ENCODE results near the gene STOML1. TPM values are rescaled to one million over a fixed set of nuclear protein-coding genes. Genes with fewer than 3 reads are reported as not detected.

The STOML1 gene
- total RNA-seq, 1 experiment from 2014 or later: 6.9 TPM

- ChIA-PET POLR2A (no interaction called here), CTCF (interaction anchor here (1.5 kb wide), 1 partner anchor 17 kb away, joined by 8 read pairs; no protein-coding TSS in a partner anchor)
- no peaks in the 10 kb centered on the region for H3K27me3 ChIP-seq (ENCODE audit: control insufficient read depth, insufficient read depth, low read length)
- in situ Hi-C loops (cut with HindIII; ENCODE audit: low pct_unique_long_range_greater_than_20kb, low sequenced_read_pairs): no loop called here
- no peaks in the 10 kb centered on the region for H3K9me3 ChIP-seq (ENCODE audit: control insufficient read depth, insufficient read depth, low read depth, low read length)
- H3K4me3 ChIP-seq (ENCODE audit: low read depth in 2 of 2, low read length in 2 of 2): no peak overlapping the region
- H3K27ac ChIP-seq (ENCODE audit: low read length): no peak overlapping the region
- intact Hi-C loops (cut with micrococcal nuclease; ENCODE audit: unreplicated experiment): no loop called here
- H3K36me3 ChIP-seq (ENCODE audit: control insufficient read depth, insufficient read depth, low read length): no peaks in the 10 kb centered on the region
- ATAC-seq (no peak), DNase-seq (ENCODE audit: low read depth, low spot score) (no peak)
- TF ChIP-seq TCF7L2 (IDR thresholded peaks at IDR 0.05; ENCODE audit: low read depth, low read length) (no peak), CTCF (IDR thresholded peaks at IDR 0.05) (no peak), POLR2AphosphoS5 (IDR thresholded peaks at IDR 0.05; ENCODE audit: low read depth, low read length) (no peak), REST (IDR thresholded peaks at IDR 0.05; ENCODE audit: insufficient read depth in 1 of 2, low read depth in 2 of 2, low read length in 1 of 2) (no peak), SIN3A (IDR thresholded peaks at IDR 0.05; ENCODE audit: borderline replicate concordance, insufficient read depth, low read depth, low read length) (no peak)
- peaks cover 23% of the 10 kb centered on the region for H3K4me1 ChIP-seq (ENCODE audit: control insufficient read depth, insufficient read depth, low read length)
- BruUV-seq (replicated peaks): no TSS peak
Observed at GRCh38 chr15:73990250-73991005, 1.7 kb downstream of the STOML1 start.

GRCh38 chr15:73989001-73989798 lies 2.9 kb downstream of the STOML1 start:
- H3K4me3 ChIP-seq (ENCODE audit: low read depth in 2 of 2, low read length in 2 of 2): no peak overlapping the region
- no peak for ATAC-seq
- H3K9me3 ChIP-seq (ENCODE audit: control insufficient read depth, insufficient read depth, low read depth, low read length): no peaks in the 10 kb centered on the region
- CTCF ChIA-PET: no interaction called here
- no TSS peak for BruUV-seq (replicated peaks)
- H3K27ac ChIP-seq (ENCODE audit: low read length): no peak overlapping the region; the same call in 1 of the 2 replicates
- H3K4me1 ChIP-seq (ENCODE audit: control insufficient read depth, insufficient read depth, low read length): peaks cover 23% of the 10 kb centered on the region
- H3K27me3 ChIP-seq (ENCODE audit: control insufficient read depth, insufficient read depth, low read length): no peaks in the 10 kb centered on the region
- TF ChIP-seq REST (IDR thresholded peaks at IDR 0.05; ENCODE audit: insufficient read depth in 1 of 2, low read depth in 2 of 2, low read length in 1 of 2) (no peak), POLR2AphosphoS5 (IDR thresholded peaks at IDR 0.05; ENCODE audit: low read depth, low read length) (no peak), TCF7L2 (IDR thresholded peaks at IDR 0.05; ENCODE audit: low read depth, low read length) (no peak), CTCF (IDR thresholded peaks at IDR 0.05) (no peak), SIN3A (IDR thresholded peaks at IDR 0.05; ENCODE audit: borderline replicate concordance, insufficient read depth, low read depth, low read length) (no peak)
- POLR2A ChIA-PET: no interaction called here
- H3K36me3 ChIP-seq (ENCODE audit: control insufficient read depth, insufficient read depth, low read length): no peaks in the 10 kb centered on the region
- intact Hi-C loops (cut with micrococcal nuclease; ENCODE audit: unreplicated experiment) (no loop called here), in situ Hi-C loops (cut with HindIII; ENCODE audit: low pct_unique_long_range_greater_than_20kb, low sequenced_read_pairs) (no loop called here)
- no peak for DNase-seq (ENCODE audit: low read depth, low spot score)

Measured in Panc1 (cell line).